ENCODE data around the gene GJB2. TPM values are rescaled to one million over a fixed set of nuclear protein-coding genes. Genes with fewer than 3 reads are reported as not detected.

The GJB2 gene
- total and polyA plus RNA-seq, 2 of the 4 experiments (the other 2 are of a cell fraction), result under 0.01 to 0.17 TPM

- no peak overlapping the region for H3K23ac ChIP-seq (ENCODE audit: low read depth, low read length)
- DNase-seq, result no peak
- H3K9me3 ChIP-seq (ENCODE audit: control insufficient read depth, insufficient read depth, low read length), result no peaks in the 10 kb centered on the region; the same call in 1 of the 2 replicates
- no peak overlapping the region for H3K9ac ChIP-seq (ENCODE audit: low read depth, low read length)
- peaks cover 33% of the 10 kb centered on the region for H3K27me3 ChIP-seq (ENCODE audit: control insufficient read depth, insufficient read depth, low read length)
- H2AK5ac ChIP-seq (ENCODE audit: low read depth, low read length), result no peak overlapping the region
- in situ Hi-C loops (cut with MboI; ENCODE audit: low sequenced_read_pairs) (no loop called here), dilution Hi-C loops (cut with HindIII; ENCODE audit: low sequenced_read_pairs, unreplicated experiment) (no loop called here), intact Hi-C loops (cut with micrococcal nuclease) (no loop called here)
- no peak overlapping the region for H3K4ac ChIP-seq (ENCODE audit: low read depth, low read length)
- TF ChIP-seq MXI1 (IDR thresholded peaks at IDR 0.05; ENCODE audit: borderline replicate concordance, low read depth, low read length) (no peak), POLR2A (IDR thresholded peaks at IDR 0.05; ENCODE audit: low read depth, low read length) (no peak), RFX5 (IDR thresholded peaks at IDR 0.05; ENCODE audit: low read depth, low read length) (no peak), RAD21 (IDR thresholded peaks at IDR 0.05; ENCODE audit: low read length) (no peak), ELK1 (IDR thresholded peaks at IDR 0.05; ENCODE audit: borderline replicate concordance, low read depth, low read length) (no peak), CTCF (conservative IDR thresholded peaks at IDR 0.05; ENCODE audit: low read depth, low read length) (no peak)
- no peak overlapping the region for H3K4me2 ChIP-seq (ENCODE audit: low read depth, low read length)
- no peak overlapping the region for H3K4me3 ChIP-seq (ENCODE audit: insufficient read depth, low read depth, low read length)
- no peak overlapping the region for H4K91ac ChIP-seq (ENCODE audit: insufficient read depth, low read depth, low read length)
- CTCF ChIA-PET, result no interaction called here
- no peak overlapping the region for H2BK15ac ChIP-seq (ENCODE audit: low read depth, low read length)
- no peak overlapping the region for H2AFZ ChIP-seq (replicated peaks; ENCODE audit: low read length, poor library complexity)
- no peak overlapping the region for H2BK120ac ChIP-seq (ENCODE audit: low read depth, low read length)
- ATAC-seq (ENCODE audit: low read depth), result no peak
- H4K5ac ChIP-seq (ENCODE audit: low read depth, low read length), result no peak overlapping the region
- no peak overlapping the region for H4K8ac ChIP-seq (ENCODE audit: low read depth in 2 of 2, low read length in 2 of 2)
- H3K9me1 ChIP-seq (ENCODE audit: insufficient read depth, low read length), result no peaks in the 10 kb centered on the region
- no peaks in the 10 kb centered on the region for H3K4me1 ChIP-seq (ENCODE audit: control insufficient read depth, insufficient read depth, low read length)
- H2BK5ac ChIP-seq (ENCODE audit: low read depth, low read length, poor library complexity, severe bottlenecking), result no peak overlapping the region
- no TSS peak for BruUV-seq (replicated peaks)
- no peak overlapping the region for H3K14ac ChIP-seq (replicated peaks; ENCODE audit: low read depth, low read length)
- H3K18ac ChIP-seq (ENCODE audit: low read depth, low read length), result no peak overlapping the region
- no peaks in the 10 kb centered on the region for H4K20me1 ChIP-seq (ENCODE audit: insufficient read depth, low read length)
- H3K27ac ChIP-seq (ENCODE audit: insufficient read depth, low read length), result no peak overlapping the region
- no peak overlapping the region for H2AK9ac ChIP-seq (replicated peaks; ENCODE audit: low read depth, low read length, poor library complexity)
- H3K36me3 ChIP-seq (ENCODE audit: control insufficient read depth, insufficient read depth, low read length), result no peaks in the 10 kb centered on the region
- H3K56ac ChIP-seq (ENCODE audit: extremely low read depth, insufficient read depth, low read length), result no peak overlapping the region
- no peaks in the 10 kb centered on the region for H3K79me1 ChIP-seq (ENCODE audit: low read depth in 1 of 2, low read length in 2 of 2)
- no peak overlapping the region for H2BK20ac ChIP-seq (ENCODE audit: low read depth, low read length)
- POLR2A ChIA-PET (ENCODE audit: unreplicated experiment), result no interaction called here
Measured at GRCh38 chr13:20219577-20219976, 26.8 kb upstream of the GJB2 start.
